Kidney epithelial cell (primary cell): Measurements from ENCODE around the gene FBXW7. TPM values are rescaled to one million over a fixed set of nuclear protein-coding genes. Genes with fewer than 3 reads are reported as not detected.
A peak's percentile ranks its signal among the peaks of the same experiment; 100 is the strongest.

Experiments
- DNase-seq: peaks from one replicate; pipeline ENCODE4 v3.0.0-alpha.2; 2010; ENCODE audit warnings: low read depth
- H3K27me3 ChIP-seq: 2 replicates; pipeline ENCODE4 v1.6.0; 2011; ENCODE audit warnings: low read length; ENCODE audit not compliant: control insufficient read depth, insufficient read depth
- H3K36me3 ChIP-seq: 2 replicates; pipeline ENCODE4 v1.5.1; 2011; ENCODE audit warnings: low read length; ENCODE audit not compliant: control insufficient read depth, insufficient read depth
- H3K4me3 ChIP-seq: 2 replicates; pipeline ENCODE4 v1.5.1; 2011; ENCODE audit warnings: low read depth, mild to moderate bottlenecking, control low read depth, low read length
- total RNA-seq: library from RNA; depleted of rRNA; stranded (reverse); fragments of >200 nt; gene quantifications from 2 replicates; pipeline ENCODE4 v1.2.3, GENCODE V29; 2015
- TF ChIP-seq, protein P1 (sequence below): IDR thresholded peaks from 2 replicates; pipeline ENCODE4 v1.5.1; 2011; ENCODE audit warnings: mild to moderate bottlenecking, moderate library complexity, low read length, control low read depth, inconsistent platforms; ENCODE audit not compliant: insufficient read depth, poor library complexity, severe bottlenecking

FBXW7 gene
- total RNA-seq, 1 donor from 2014 or later, result 29.8 TPM

DNA sequence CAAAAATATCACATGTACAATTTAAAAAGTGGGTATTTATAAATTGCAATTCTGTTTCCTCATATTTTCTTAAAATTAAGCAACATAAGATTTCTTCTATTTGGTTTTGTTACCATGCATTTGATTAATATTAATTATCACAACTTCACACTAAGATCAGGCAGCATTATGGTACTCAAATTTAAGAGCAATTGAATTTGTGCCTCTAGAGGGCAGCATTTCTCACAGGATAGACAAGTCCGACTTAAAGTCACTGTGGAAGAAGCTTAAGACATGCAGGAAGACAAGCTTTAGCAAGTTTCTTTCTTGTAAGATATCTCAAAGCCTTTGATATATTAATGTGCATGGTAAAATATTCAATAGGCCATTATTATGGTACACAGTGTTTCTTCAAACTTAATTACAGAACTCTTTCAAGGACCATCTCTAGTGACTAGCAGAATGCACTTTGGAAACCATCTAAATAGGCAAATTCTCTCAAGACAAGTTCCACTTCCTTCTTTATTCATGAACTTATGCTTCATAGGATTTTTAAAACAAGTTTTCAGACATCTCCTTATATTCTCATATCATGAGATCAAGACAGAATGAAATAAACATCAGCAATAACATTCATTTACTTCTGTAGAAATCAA is 35.0 kb downstream of the FBXW7 start:
- DNase-seq, result peak; percentile 79
- Histone ChIP-seq H3K36me3 (no peaks in the 10 kb centered on the region), H3K4me3 (no peak overlapping the region), H3K27me3 (no peaks in the 10 kb centered on the region)
- TF ChIP-seq, protein P1, sequence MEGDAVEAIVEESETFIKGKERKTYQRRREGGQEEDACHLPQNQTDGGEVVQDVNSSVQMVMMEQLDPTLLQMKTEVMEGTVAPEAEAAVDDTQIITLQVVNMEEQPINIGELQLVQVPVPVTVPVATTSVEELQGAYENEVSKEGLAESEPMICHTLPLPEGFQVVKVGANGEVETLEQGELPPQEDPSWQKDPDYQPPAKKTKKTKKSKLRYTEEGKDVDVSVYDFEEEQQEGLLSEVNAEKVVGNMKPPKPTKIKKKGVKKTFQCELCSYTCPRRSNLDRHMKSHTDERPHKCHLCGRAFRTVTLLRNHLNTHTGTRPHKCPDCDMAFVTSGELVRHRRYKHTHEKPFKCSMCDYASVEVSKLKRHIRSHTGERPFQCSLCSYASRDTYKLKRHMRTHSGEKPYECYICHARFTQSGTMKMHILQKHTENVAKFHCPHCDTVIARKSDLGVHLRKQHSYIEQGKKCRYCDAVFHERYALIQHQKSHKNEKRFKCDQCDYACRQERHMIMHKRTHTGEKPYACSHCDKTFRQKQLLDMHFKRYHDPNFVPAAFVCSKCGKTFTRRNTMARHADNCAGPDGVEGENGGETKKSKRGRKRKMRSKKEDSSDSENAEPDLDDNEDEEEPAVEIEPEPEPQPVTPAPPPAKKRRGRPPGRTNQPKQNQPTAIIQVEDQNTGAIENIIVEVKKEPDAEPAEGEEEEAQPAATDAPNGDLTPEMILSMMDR, result peak; percentile 73

DNA sequence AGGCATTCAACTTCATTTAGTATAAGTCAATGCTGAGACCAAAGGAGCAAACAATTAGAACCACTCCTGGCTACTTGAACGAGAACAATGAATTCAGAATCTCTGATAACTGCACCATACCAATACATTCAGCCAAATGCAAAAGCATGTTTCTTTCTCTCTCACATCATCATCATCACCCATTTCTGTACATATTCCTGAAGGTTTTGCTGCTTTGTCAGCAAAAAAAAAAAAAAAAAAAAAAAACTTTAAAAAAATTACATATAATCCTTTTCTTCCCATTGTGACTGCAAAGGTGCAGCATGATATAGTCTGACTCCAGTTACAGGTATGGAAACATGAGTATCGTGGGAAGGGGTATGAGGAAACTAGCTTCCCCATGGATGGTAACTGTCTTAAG is 35.6 kb downstream of the FBXW7 start:
- Histone ChIP-seq H3K4me3 (no peak overlapping the region), H3K36me3 (no peaks in the 10 kb centered on the region), H3K27me3 (no peaks in the 10 kb centered on the region)
- TF ChIP-seq, protein P1, result no peak
- no peak for DNase-seq

GRCh38 chr4:152499344-152499743 is 36.5 kb downstream of the FBXW7 start:
- H3K4me3 ChIP-seq, result no peak overlapping the region
- no peak for DNase-seq
- TF ChIP-seq, protein P1, result no peak
- no peaks in the 10 kb centered on the region for H3K36me3 ChIP-seq
- H3K27me3 ChIP-seq, result no peaks in the 10 kb centered on the region

GRCh38 chr4:152494020-152494419 is 41.9 kb downstream of the FBXW7 start:
- Histone ChIP-seq H3K36me3 (no peaks in the 10 kb centered on the region), H3K4me3 (no peak overlapping the region), H3K27me3 (no peaks in the 10 kb centered on the region)
- no peak for DNase-seq
- TF ChIP-seq, protein P1, result no peak

DNA sequence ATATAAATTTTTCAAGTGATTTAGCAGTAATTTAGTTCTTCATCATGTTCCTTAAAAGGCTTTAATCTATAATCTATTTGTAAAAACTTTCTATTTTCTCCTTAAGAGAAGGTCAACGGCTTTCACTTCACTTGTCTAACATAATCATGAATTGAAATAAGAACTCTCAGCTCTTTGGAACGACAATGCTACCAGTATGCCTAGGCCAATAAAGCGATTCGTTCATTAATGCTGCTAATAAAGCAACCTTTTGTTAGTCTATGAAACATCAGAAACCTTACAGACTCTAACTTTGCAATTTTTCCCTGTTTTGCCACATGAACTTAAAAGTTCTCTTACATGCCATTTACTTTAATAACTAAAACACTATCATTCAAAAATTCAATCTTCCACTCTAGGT is 47.6 kb downstream of the FBXW7 start:
- no peak overlapping the region for H3K4me3 ChIP-seq
- H3K36me3 ChIP-seq, result no peaks in the 10 kb centered on the region
- TF ChIP-seq, protein P1, result no peak
- H3K27me3 ChIP-seq, result no peaks in the 10 kb centered on the region
- DNase-seq, result no peak
